CD4-positive, alpha-beta T cell treated with Interferon alpha-2 for 1 hour (primary cell): ENCODE results near the gene NR1H3.
"Not testable (repeated sequence)": the region's sequence is repeated elsewhere in the genome, so short reads cannot be mapped to it uniquely, and the experiment has no call there.

Source experiments
- DNase-seq, 2 donors: peaks; one replicate each; pipeline ENCODE4 v3.0.0-alpha.2; 2020 to 2022

NR1H3 gene

DNA sequence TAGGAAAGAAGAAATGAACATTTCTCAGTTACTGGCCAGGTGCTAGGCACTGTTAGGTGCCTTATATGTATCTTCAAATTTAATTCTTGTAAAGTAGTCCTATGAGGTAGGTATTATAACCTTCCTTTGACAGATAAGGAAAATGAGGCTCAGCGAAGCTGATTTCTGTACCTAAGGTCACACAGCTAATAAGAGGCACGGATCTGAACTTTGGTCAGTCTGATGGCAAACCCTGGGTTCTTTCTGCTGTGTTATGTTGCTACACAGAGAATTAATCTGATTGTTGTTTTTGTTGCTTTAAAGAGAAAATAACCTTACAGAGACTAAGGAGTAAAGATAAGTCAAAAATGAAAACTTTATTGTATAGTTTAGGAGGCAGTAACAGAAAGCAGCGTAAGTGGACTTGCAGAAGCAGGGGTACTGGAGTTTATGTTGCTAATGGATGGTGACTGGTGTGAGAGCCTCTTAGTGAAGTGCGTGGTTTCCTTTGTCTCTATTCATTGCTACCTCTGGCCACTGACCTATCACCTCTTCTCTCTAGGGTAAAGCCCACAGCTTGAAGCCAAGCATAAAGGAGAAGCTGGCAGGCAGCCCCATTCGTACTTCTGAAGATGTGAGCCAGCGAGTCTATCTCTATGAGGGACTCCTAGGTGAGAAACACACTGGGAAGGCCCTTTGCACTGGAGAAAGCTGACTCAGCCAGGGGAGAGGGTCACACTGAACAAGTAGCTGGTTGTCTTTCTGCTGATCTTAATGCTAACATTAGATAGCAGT is 50.4 kb downstream of the NR1H3 start:
- no peak for DNase-seq

DNA sequence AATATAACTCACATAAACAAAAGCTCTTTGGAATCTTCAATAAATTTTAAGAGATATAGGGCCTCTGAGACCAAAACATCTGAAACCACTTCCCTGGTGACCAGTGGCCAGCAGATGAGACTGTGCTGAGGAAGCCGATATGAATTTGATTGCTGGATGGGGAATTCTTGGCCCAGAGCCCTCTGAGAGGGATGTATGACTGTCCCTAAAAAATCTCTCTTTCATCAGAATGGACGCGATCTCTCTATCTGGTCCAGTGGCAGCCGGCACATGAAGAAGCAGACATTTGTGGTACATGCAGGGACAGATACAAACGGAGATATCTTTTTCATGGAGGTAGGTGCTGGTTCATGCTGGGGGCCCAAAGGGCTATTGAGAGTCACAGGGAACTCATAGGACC is 57.2 kb downstream of the NR1H3 start:
- DNase-seq = no peak

DNA sequence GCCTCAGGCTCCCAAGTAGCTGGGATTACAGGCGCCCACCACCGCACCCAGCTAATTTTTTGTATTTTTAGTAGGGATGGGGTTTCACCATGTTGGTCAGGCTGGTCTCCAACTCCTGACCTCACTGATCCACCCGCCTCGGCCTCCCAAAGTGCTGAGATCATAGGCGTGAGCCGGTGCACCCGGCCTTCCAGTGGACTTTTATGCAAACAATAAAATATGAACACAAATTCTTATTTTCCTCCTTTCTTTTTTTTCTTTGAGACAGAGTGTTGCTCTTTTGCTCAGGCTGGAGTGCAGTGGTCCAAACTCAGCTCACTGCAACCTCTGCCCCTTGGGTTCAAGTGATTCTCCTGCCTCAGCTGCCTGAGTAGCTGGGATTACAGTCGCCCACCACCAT is 58.7 kb downstream of the NR1H3 start:
- not testable (repeated sequence) for DNase-seq

DNA sequence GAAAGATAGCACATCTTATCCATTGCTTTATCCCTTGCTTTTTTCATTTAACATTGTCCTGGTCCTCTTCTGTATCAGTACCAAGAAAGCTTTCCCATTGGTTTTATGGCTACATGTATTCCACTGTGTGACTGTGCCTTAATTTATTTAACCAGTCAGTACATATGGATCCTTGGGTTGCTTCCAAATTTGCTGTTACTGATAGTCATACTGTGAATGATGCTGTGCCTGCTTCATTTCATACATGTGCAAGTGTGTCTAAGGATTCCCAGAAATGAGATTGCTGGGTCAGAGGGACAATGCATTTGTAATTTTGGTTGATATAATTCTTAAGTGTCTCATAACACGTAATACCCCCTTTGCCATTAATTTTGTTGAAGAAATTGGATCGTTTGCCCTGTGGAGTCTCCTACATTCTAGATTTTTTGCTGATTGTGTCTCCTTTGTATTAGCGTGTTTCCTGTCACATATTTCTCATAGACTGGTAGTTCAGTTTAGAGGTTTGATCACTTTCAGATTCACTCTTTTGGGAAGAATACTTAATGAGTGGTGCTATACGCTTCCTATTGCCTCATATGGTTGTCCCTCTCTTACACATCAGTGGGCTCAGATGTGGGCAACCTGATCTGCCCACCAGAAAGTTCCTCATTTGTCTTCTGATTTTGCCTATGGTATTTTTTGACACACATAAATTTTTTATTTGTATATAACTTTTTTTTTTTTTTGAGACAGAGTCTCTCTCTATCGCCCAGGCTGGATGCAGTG is 59.5 kb downstream of the NR1H3 start:
- no peak for DNase-seq

DNA sequence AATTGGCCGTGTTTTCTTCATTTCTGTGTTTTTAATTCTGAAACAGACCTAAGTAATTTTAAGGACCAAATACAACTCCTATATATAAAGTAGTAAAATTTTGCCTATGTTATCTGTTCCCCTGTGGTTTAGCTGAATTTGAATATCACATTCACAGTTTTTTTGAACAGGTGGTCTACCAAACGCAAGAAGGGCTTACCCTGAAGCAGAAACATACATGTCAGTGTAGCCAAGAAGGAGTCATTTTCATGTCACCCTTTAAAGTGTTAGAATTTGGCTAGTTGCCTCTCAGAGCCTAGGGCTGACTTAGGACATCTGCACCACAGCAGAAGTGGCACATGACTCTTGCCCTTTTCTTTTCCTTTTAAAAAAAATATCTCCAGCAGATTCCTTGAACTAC is 60.4 kb downstream of the NR1H3 start:
- no peak for DNase-seq
